ENCODE data around the gene MEST.

GRCh38 chr7:130492523-130493274, 814 bp downstream of the MEST start:
- no peak for TF ChIP-seq CTCF (IDR thresholded peaks at IDR 0.05 in 4 of 5, conservative IDR thresholded peaks at IDR 0.05 in 1 of 5)
- no peak for TF ChIP-seq POLR2A (IDR thresholded peaks at IDR 0.05)
